HG03520 (cell line): Measurements from ENCODE around the gene GRIA4.

Experiments
- ATAC-seq: cut with Tn5 transposase; IDR thresholded peaks from one replicate; pipeline ENCODE4 v1.9.1; 2021; ENCODE audit warnings: mild to moderate bottlenecking, moderate library complexity; ENCODE audit not compliant: unreplicated experiment

The GRIA4 gene

DNA sequence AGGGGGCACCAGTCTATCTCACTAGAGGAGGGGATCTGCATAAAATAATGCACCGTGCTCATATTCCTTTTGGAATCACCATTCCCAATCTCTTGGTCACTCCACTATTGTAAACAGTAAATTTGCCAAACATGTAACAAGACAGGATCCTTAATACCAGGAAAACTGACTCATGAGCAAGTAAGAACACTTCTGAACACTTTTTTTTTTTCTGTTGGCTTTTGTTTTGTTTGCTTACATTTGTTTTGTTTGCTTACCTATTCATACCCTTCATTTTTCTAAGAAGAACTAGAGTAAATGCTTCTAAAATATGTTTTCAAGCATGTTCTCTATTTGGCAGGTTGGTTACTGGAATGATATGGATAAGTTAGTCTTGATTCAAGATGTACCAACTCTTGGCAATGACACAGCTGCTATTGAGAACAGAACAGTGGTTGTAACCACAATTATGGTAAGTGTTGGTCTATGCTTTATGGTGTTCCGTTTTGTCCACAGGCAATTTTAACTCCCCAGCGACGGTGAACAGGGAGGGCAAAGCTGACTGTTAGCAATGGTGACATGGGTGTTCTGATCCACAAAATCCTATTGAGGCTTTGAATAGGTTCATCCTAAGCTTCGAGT is 300.3 kb downstream of the GRIA4 start:
- no peak for ATAC-seq

DNA sequence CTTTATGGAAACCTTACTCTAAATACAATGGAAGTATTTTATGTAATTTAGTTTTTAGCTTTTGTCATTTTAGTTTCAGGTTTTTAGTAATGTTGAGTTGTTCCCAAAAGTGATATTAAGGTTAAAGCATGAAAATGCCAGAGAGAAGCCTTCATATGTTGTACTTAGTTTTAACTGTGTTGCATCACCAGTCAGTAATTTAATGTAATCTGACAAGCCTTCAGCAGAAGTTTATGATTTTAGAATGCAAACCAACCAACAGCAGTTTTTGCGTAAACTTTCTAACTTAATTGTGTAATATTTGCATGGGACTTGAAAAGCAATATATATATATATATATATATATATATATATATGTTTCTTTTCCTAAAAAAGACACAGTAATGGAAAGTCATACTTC is 301.6 kb downstream of the GRIA4 start:
- no peak for ATAC-seq

DNA sequence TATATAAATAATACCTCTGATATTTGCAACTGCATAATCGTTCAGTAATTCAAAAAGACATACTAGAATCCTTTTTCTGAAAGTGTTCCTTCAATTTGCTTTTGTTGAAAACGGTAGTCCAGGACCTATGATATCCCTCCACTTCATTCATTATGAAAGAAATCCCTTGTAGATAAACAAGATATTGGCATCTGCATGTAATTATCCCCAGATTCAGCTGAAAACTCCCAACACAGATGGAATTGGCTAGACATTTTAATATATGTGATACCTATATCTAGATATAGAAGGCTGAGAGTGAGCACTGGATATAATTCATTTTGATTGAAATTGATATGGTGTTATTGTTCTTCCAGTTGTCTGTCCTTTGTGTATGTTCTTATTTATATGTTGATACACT is 302.8 kb downstream of the GRIA4 start:
- ATAC-seq = no peak

DNA sequence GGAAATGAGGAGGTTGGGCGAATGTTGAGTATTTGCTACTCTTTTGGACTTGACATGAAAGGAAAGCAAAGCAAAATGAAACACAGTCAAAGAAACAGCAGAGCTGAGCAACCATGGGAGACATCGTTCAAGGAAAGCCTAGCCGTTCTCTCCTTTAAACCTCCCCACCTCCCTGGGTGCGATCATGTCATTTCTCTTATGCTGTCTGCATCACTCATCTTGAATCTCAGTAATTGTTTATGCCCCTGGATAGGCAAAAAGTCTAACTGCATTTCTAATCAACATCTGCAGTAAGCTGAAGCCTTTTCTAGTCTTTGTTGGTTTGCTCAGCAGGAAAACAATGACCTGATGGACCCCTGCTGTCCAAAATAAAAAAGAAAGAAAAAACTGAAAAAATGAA is 305.1 kb downstream of the GRIA4 start:
- ATAC-seq = no peak

DNA sequence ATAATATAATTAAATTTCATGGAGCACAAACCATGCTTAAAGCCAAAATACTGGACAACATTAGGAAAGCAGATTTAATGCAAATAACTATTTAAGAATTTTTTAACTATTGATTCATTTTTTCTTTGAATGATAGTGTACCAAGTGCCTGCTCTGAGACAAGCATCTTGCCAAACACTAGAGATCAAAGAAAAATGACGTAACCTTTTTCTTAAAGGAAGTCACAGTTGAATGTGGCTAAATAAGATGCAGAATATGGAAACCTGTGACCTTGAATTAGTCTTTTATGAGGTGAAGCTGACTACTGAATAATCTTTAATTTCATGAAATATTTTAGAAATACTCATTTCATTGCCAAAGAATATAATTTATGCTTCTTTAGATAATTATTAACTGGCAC is 308.2 kb downstream of the GRIA4 start:
- ATAC-seq = no peak

DNA sequence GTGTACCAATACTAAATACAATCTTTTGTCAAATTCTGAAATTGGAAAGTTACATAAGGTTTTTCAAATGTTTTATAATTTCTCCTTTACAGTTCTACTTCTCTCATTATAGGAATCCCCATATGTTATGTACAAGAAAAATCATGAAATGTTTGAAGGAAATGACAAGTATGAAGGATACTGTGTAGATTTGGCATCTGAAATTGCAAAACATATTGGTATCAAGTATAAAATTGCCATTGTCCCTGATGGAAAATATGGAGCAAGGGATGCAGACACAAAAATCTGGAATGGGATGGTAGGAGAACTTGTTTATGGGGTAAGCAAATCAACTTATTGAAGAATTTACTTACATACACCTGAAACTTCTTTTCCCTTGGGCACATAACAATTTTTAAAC is 308.7 kb downstream of the GRIA4 start:
- ATAC-seq = no peak

DNA sequence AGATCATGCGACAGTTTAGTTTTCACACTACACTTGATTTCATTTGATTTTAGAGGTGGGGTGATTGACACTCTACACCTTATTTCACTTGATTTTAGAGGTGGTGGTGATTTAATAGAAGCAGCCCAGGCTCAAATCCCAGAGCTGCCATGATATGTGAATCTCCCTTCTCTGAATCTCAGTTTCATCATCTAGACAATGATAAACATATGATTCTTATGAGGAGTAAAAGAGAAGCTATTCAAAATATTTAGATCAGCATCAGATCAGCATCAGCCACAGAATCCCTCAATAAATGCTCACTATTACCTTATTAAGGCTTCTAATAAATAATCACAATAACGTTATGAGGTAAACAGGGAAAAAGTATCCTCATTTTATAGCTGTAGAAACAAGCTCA is 313.4 kb downstream of the GRIA4 start:
- no peak for ATAC-seq

DNA sequence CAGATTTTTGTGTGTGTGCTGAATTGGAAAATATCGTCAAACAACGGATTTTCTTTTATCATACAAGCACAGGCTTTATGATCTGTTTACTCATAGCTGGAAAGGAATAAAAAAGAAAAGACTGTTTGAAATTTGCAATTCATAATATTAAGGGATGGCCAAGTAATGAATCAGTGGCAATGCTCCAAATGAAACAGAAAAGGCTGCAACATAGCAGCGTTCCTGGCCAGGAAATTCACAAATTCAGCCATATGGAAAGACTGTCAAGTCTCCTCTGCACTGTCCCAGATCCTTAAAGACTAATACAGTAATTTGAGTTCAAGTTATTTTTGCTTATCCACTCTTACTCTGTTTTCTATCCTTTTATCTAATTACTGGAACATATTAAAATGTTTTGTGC is 313.9 kb downstream of the GRIA4 start:
- no peak for ATAC-seq

DNA sequence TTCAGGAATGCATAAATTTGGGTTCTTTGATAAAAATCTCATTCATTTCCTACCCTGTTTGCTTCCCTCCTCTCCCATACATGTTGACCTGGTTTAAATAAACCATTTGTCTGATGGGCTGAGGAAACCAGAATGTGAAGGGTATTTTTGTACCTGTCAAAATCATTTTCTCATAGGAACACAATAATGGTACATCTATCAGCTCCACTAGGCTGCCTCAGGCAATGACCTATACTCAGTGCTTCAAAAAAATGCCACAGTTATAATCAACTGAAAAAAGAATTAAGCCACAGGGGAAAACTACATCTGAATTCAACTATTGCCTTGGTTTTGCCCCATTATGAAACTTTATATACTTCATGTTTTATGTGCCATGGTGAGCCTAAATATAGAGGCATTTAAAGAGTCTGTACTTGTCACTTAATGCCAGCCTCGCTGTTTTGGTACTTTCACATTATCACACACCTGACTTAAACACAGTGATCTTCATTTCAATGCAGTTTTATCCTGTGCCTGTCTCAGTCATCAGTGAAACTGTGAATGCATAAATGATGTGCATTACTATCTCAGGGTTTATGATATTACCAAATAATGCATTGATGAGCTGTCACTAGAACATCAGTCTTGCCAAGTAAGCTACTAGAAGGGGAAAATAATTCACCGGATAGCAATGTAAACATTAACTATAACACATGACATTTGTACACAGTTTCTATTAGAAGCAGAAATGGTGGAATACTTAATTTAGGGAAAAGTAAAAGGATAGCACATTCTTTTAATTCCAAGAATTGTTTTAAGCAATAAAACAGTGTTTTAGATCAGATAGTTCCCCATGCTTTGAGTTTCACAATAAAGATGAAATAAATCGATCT is 319.4 kb downstream of the GRIA4 start:
- no peak for ATAC-seq

DNA sequence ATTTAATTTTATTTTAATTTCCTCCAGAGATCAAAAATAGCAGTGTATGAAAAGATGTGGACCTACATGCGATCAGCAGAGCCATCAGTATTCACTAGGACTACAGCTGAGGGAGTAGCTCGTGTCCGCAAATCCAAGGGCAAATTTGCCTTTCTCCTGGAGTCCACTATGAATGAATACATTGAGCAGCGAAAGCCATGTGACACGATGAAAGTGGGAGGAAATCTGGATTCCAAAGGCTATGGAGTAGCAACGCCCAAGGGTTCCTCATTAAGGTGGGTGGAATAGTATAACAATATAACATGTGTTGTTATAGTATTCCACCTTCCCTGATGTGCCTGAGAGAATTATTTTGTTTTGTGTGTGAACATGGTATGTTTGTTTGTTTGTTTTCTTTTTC is 323.8 kb downstream of the GRIA4 start:
- no peak for ATAC-seq

DNA sequence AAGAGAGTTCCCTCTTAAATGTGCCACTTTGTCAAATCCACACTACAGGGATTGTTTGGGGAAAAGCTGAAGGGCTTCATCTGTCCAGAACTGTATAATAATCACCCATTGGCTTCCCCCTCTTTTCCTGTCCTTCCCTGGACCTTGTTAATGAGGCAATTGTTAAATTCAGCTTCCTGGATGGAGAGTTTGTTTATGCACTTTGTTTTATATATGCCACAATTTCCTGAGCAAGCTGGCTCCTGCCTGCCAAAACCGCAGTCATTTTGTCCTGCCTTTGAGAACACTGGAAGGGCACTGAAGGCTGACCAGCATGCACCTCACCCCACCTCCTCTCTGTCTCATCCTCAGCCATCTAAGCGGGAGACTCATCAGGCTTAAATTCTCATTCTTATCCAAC is 325.9 kb downstream of the GRIA4 start:
- no peak for ATAC-seq

DNA sequence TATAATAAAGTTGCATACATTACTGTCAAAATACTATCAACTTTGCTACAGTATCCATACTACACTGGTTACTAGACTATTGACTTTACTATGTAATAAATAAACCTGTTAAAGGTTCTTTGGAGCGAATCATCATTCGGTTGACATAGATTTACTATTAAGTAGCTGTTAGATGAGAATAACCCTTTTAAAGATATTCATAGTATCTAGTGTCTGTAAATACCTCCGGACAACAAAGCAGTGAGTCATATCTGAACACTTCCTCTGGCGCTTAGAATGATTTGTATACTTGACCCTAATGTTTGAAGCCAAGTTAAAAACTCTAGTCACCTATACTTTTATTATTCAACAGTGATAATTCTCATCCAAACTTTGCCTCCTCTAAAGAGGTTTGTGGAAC is 327.5 kb downstream of the GRIA4 start:
- peak; percentile 72 for ATAC-seq

DNA sequence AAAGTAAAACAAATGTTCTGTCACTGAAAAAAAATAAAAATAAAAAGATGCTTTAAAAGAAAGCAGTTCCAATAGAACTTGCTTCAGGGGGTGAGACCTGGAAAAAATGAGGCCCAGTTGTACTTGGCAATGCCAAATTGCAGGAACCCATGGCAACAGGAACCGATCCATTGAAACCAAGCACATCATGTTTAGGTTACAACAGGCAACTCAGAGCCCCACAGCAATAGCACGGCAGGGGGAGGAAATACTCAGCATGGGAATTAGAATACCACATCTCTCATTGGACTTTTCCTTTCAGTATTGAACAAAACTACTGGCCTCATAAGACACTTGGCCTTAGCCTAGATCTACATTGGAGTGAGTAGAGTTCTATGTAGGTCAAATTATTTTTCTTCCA is 327.9 kb downstream of the GRIA4 start:
- no peak for ATAC-seq

DNA sequence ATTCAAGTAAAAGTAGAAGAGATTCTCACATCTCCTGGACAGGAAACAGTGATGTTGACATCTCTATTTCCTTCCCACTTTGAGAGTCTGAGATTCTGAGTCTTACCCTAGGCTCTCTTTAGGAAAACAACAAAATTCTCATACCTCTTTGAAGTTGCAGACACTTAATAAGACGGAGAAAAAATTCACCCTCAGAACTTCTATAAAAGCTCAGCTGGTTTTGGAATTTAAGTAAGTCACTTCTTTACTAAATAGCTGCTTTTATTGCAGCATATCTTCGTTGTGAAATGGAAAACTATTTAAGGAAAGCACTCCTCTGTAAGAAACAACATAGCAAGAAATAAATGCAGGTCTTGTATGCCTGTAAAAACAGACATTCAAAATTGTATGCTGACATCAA is 333.0 kb downstream of the GRIA4 start:
- ATAC-seq = no peak

DNA sequence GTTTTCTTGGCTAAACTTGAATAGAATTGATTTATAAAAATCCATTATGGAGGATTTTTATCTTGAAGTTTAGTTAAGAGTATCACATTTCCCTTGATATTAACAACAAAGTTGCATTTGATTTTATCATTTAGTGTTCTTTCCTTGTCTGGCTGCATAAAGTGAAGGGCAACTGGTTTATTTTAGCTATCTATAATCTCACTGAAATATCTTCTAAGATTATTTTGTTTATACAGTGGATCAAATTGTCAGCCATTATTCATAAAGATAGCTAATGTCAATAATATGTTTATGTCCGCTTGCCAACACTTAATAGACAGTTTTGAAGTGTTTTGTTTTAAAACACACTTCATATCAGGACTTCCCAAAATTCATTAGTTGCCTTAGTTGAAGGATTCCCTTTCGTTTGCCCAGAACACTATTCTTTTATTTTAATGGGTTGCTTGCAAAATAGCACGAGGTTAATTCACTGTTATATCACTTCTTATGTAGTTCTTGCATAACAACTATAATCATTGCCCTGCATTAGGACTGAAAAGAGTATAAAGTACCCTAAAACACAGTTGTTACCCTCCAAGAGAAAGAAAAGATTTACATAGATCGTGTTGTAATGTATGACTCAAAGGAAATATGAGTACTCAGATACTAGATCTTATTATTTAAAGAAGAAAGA is 339.2 kb downstream of the GRIA4 start:
- ATAC-seq = no peak

DNA sequence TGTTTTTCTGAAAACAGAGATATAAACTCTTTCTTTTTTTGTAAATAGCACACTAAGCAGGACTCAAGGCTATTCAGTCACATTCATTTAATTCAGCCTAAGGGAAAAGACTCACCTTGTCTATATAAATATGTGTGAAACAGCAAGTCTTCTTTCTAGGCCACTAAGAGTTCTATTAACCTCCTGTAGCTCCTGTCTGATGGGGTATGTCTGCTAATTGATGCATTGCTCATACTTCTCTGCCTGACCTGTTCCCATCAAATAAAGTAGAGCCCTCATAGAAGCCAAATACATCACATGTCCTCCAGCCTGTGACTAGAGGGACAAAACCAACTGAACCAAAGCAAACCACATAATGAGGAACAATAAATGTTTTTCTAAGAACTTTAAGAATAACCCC is 344.0 kb downstream of the GRIA4 start:
- ATAC-seq = no peak

DNA sequence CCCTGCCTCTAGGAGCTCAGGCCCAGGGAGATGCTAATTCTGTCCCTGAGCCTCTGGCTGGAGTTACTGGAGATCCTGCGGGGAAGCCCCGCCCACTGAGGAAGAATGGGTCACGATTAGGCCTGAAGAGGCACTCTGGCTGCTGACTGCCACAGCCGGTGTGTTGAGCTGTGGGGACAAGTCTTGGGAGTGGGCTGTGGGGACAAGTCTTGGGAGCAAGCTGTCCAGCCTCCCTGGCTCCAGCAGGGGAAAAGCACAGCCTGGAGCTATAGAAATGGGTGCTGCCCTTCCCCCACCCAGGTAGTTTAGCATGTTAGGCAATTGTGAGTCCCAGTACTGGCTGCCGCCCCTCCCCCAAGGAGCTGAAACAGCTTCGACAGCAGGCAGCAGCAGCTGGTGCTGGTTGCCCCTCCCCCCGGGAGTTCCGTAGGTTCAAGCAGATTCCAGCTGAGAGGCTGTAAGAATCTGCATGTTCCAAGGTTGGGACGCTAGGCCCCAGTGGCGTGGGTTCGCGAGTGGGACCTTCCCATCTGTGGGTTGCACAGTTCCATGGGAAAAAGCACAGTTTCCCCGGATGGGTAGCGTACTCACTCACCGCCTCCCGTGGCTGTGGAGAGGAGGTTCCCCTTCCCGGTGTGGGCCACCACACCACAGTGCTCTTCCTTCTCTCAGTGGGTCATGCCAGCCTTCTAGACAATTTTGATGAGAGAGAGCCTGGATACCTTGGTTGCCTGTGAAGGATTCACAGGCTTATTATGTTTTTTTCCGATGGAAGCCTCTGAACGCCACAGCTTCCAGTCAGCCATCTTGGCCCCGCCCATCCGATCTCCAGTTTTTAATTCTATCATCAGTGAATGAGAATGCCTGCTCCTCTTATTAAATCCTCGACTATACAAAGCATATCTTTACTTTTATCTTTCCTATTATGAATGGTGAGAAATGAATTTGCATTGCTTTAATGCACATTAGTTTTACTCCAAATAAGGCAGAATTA is 350.7 kb downstream of the GRIA4 start:
- ATAC-seq = no peak

DNA sequence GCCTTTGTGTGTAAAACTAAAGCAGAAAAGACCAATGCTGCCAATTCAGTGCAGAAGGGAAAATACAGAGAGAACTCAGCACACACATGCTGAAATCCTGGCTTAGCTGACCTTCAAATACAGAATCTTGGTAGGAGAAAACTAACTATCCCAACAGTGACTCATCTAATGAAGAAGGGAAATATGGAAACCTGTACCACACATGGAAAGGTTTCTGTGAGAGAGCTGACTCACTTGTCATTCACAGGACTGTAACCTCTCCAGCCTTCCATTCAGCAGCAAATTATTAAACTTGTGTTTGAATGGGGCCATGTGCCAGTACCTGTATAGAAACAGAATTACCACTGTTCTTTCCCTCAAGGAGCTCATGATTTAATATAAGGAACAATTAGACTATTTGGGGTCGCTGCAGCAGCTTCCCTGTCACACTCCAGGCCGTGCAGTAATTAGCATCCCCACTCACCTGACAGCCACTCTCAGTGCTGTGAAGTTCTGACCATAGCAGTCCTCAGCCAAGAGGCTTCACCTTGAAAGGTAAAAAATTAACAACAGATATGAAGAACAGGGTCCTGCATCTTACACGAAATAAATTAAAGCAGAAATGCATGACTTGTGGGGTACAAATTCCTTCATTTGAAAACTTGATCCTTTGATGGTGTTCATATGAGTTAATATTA is 358.3 kb downstream of the GRIA4 start:
- ATAC-seq = no peak

DNA sequence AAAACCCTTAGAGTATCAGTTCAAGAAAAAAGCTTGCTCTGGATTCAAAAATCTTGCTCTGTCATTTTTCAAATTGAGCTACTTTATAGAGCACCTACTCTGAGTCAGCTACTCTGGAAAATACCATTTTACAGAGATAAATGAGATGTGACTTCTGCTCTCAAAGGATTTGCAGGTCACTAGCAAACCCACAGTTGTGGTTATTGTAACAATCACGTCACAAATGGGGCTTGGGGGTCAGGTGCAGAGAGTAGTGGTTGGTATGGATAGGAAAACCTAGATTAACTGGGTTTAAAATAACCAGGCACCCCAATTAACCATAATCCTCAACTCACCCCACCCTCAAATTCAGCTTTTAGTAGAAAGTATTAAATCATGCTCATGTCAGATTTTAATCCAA is 359.9 kb downstream of the GRIA4 start:
- no peak for ATAC-seq

DNA sequence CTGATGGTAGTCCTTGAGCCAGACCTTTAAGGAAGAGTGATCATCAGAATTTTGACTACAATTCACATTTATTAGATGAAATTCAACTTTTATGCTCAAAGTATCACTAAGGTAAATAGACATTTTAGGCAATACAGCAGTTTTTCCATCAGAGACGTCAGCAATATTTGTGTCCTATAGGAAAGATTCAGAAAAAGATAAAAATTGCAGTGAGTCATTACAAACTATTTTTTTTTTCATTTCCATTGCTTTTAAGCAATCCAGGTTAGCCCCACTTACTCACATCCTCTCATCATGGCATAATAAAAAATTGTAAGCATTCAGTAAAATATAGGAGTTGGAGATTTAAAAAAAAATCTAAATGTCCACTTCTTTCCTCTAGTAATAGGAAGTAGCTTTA is 365.3 kb downstream of the GRIA4 start:
- no peak for ATAC-seq
